ENCODE results near the gene CRADD.

DNA sequence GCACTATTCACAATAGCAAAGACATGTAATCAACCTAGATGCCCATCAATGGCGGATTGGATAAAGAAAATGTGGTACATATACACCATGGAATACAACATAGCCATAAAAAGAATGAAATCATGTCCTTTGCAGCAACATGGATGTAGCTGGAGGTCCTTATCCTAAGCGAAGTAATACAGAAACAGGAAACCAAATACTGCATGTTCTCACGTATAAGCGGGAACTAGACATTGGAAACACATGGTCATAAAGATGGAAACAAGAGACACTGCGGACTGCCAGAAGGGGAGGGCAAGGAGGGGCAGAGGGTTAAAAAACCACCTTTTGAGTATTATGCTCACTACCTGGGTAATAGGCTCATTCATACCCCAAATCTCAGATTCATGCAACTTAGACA is 237.1 kb downstream of the CRADD start:
- TF ChIP-seq, protein P1, sequence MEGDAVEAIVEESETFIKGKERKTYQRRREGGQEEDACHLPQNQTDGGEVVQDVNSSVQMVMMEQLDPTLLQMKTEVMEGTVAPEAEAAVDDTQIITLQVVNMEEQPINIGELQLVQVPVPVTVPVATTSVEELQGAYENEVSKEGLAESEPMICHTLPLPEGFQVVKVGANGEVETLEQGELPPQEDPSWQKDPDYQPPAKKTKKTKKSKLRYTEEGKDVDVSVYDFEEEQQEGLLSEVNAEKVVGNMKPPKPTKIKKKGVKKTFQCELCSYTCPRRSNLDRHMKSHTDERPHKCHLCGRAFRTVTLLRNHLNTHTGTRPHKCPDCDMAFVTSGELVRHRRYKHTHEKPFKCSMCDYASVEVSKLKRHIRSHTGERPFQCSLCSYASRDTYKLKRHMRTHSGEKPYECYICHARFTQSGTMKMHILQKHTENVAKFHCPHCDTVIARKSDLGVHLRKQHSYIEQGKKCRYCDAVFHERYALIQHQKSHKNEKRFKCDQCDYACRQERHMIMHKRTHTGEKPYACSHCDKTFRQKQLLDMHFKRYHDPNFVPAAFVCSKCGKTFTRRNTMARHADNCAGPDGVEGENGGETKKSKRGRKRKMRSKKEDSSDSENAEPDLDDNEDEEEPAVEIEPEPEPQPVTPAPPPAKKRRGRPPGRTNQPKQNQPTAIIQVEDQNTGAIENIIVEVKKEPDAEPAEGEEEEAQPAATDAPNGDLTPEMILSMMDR (IDR thresholded peaks at IDR 0.05 in 8 of 11, conservative IDR thresholded peaks at IDR 0.05 in 3 of 11): no peak
- TF ChIP-seq POLR2A (IDR thresholded peaks at IDR 0.05) (no peak), POLR2AphosphoS5 (IDR thresholded peaks at IDR 0.05) (no peak)
